GM23248 (cell line): ENCODE results near the gene RBM45.

ENCODE experiments used
- EZH2 ChIP-seq: fragments of 200-600 bp; sonication (generic); IDR thresholded peaks from 2 replicates; pipeline ENCODE4 v1.6.1; 2018; ENCODE audit warnings: antibody characterized with exemption, mild to moderate bottlenecking; ENCODE audit not compliant: insufficient read depth, poor library complexity, severe bottlenecking
- EZH2phosphoT487 ChIP-seq: fragments of 200-600 bp; sonication (generic); IDR thresholded peaks from 2 replicates; pipeline ENCODE4 v1.6.1; 2018; ENCODE audit warnings: antibody characterized with exemption, moderate library complexity, mild to moderate bottlenecking, low read depth; ENCODE audit not compliant: insufficient read depth

GRCh38 chr2:178136321-178137025 is 24.2 kb downstream of the RBM45 start:
- TF ChIP-seq EZH2phosphoT487 (no peak), EZH2 (no peak)
